Sigmoid colon (tissue), 4 donors: ENCODE measurements around the gene POLR1C.

Experiments used
- CTCF ChIP-seq, 4 experiments: fragments of 450-650 bp in 3 of 4; fragments of 200-600 bp in 1 of 4; IDR thresholded peaks; one replicate each; pipeline ENCODE4 v1.5.1; 2016 to 2019; ENCODE audit warnings: antibody characterized with exemption in 4 of 4, mild to moderate bottlenecking in 3 of 4, moderate library complexity in 2 of 4
- EP300 ChIP-seq, 4 donors: sonication (generic); formaldehyde crosslinking; IDR thresholded peaks; one replicate each; pipeline ENCODE4 v1.6.1; 2017; ENCODE audit warnings: antibody characterized with exemption in 4 of 4

- TF ChIP-seq CTCF (IDR thresholded peaks at IDR 0.05) (no peak), EP300 (IDR thresholded peaks at IDR 0.05) (no peak)
Measured at GRCh38 chr6:43497129-43497396, 19.8 kb upstream of the POLR1C start.
